Endometrial microvascular endothelial cells (primary cell): ENCODE data around the gene TENM3. TPM values are rescaled to one million over a fixed set of nuclear protein-coding genes. Genes with fewer than 3 reads are reported as not detected.

Experiments used
- in situ Hi-C: cut with HindIII; loops from 2 replicates; pipeline ENCODE4 v1.10.0; 2017; ENCODE audit warnings: low sequenced_read_pairs, low pct_unique_long_range_greater_than_20kb; ENCODE audit errors: inconsistent ontology term
- total RNA-seq: library from RNA; depleted of rRNA; stranded (reverse); fragments of >200 nt; gene quantifications from one replicate; pipeline ENCODE4 v1.2.3, GENCODE V29; 2015; ENCODE audit errors: inconsistent ontology term

The TENM3 gene
- total RNA-seq, 1 donor from 2014 or later: 62.0 TPM

DNA sequence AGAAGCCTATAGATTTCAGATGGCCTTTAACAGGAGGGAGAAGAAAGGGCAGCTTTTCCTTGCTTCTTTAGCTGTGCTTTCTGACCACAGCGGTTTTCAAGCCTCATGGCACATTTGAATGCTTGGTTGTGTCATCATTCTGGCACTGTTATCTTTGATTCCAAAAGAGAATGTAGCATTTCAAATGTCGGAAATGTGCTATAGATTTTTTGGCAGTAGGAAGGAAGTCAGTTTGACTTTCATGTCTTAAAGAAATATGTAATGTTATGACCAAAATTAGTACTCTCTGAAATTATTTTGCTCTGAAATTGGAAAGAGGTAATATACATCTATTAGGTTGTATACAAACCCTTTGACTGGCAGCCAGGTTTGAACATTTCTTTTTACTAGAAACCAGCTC lies 171.9 kb downstream of the TENM3 start:
- in situ Hi-C loops: no loop called here

GRCh38 chr4:182416067-182416466 lies 172.9 kb downstream of the TENM3 start:
- in situ Hi-C loops: no loop called here

- in situ Hi-C loops: no loop called here
Measured at GRCh38 chr4:182418054-182418734, 175.0 kb downstream of the TENM3 start.

- in situ Hi-C loops: no loop called here
Measured at GRCh38 chr4:182420189-182420588, 177.0 kb downstream of the TENM3 start.

DNA sequence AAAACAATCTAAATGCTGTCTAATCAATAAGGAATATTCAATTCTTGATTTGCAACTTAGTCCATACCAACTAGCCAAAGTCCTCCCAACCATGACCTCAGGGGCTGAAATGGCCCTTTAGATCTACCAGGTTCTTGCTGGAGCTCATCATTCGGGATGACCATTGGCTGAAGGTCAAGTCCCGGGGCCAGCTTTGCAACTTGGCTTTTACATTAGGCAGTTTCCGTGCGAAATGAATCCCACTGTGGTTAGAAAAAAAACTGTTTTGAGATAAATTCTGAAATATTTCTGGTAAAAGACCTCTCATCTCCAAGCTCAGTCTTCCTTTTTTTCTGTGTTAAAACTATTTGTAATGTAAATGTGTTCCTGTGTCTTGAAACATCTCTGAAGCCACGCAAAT lies 178.6 kb downstream of the TENM3 start:
- in situ Hi-C loops: no loop called here

- in situ Hi-C loops: no loop called here
Measured at GRCh38 chr4:182425302-182425701, 182.1 kb downstream of the TENM3 start.

DNA sequence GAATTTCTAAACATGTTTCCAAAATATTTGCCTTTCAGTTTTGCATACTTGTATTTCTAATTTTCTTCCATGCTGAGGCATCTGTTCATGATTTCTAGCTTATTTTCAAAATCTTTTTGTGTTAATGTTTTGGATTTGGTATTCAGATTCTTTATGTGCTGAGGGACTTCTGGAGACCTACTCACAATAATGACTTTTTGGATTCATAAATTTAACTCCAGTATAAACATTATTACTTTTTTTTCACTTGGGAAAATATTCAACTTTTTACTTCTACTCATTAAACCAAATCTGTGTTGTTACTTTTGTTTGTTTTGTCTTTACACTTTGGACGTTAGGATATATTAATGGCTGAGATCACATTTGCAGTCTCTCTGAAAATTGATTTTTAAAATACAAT lies 183.7 kb downstream of the TENM3 start:
- in situ Hi-C loops: no loop called here

DNA sequence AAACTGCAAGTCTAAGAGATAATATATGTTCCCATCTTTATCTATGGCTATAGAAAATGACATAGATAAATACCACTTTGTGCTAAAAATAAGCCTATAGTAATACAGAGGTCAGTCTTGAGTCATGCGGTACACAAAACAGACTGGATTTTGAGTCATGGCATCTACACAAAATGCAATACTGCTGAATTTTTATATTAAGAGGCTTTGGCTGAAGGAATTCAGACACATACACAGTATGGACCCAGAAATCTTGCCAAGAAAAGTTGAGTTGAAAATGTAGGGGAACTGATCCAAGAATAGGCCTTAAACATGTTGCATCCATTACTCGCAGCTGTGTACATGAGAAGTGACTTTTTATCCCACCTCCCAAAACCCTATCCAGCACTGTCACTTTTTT lies 184.4 kb downstream of the TENM3 start:
- in situ Hi-C loops: no loop called here

DNA sequence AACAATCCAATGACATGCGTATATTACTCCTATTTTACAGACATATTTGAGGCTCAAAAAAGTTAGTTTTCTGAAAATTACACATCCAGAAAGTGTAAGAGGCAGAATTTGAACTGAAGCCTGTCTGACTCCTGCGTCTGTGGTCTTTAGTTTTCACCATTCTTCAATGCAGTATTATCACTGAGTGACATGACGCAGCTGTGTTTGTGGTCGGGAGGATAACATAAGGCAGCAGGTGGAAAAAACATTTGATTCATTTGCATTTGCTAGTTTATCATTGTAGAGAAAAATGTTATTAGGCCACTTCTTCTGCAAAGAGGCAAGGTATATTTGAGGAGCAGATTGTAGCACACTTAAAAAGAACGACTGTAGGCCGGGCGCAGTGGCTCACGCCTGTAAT lies 186.7 kb downstream of the TENM3 start:
- in situ Hi-C loops: no loop called here

GRCh38 chr4:182432819-182433218 lies 189.6 kb downstream of the TENM3 start:
- in situ Hi-C loops: no loop called here

DNA sequence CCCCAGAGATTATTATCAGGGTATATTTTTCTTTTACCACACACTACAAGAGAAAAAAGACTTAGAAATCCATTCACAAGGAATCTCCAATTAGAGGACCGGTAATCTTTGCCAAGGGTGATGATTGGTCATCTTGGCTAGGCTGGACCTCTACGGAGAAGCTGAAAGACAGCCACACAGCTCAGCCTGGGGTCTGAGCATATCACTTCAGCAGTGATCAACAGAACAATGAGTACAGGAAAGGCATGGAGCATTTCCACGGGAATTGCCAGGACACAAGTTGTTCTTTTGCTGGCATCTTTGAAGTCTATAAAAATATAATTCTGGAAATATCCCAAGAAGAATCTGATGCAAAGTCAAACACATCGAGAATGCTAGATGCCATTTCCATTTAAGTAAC lies 191.5 kb downstream of the TENM3 start:
- in situ Hi-C loops: no loop called here

DNA sequence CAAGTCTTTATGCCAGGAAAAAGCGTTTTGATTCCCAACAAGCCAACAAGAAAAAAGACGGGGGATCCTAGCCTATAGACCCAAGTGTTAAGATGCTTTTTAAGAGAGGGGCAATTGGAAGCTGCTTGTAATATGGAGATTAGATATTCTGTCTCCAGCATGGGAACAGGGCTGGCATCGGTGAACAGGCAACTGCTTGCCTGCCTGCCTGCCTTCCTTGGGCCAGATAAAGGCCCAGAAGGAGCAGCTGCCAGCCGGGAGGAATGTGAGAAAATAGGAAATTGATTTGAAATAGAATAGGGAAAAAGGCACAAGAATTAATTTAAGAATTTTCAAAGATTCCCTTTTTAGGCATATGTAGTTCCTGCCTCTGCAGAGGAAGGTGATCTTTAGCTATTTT lies 192.2 kb downstream of the TENM3 start:
- in situ Hi-C loops: no loop called here

- in situ Hi-C loops: no loop called here
Measured at GRCh38 chr4:182443070-182443469, 199.9 kb downstream of the TENM3 start.

DNA sequence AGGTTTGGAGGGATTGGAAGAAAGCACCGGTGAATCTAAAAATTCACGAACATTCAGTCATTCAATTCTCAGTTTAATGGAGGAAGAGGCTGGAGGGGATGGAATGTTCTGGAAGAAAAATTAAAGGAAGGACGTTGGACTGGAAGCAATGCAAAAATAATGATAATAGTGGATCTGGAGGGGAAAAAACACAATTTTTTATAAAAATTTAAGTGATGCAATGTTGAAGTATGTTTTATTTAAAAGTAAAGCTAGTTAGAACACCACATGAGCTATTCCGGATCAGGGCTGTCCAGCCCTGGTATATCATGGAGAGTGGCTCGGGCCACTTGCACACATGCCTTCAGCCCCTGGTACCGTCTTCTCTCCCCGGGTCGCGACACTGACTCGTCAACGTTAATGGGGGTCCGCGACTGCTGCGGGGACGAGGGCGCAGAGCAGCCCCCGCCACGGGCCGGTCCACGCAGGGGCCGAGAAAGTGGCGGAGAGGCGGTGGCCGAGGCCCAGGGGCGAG lies 204.6 kb downstream of the TENM3 start:
- in situ Hi-C loops: no loop called here

DNA sequence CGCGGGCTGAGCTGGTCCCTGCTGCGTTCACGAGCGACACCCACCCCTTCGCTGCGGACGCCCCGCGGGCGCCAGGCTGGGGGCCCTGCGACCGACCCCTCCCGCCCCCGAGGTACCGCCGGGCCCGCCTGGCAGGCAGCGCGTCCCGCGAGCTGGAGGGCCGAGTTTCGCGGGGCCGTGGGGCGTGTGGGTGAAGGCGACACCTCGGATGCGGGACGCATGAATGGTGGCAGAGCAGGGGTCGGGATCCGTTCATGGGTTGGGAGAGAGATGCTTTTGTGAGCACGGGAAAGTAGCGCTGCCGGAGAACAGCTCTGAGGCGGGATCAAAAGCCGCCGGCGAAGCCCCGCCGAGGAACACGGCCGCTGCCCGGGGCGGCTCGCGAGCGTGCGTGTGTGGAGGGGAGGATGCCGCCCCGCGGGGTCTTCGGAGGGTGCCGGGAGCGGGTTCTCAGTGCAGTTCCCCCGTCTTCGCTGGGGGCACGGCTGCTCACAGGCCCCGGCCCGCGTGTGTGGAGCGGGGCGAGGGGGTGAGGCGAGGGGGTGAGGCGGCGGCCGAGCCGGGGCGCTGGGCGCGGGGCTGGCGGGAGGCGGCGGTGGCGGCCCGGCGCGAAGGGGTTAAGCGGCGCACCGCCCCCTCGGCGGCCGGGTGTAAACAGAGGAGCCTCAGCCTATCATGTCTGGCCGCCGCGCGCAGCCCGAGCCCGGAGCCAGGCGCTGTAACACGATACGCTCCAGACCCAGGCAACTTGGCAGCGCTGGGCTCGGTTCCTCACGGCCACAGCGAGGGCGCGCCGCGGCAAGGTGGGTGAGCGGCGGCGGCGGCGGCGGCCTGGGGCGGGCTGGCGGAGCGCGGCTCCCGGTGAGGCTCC lies 205.3 kb downstream of the TENM3 start:
- in situ Hi-C loops: no loop called here

DNA sequence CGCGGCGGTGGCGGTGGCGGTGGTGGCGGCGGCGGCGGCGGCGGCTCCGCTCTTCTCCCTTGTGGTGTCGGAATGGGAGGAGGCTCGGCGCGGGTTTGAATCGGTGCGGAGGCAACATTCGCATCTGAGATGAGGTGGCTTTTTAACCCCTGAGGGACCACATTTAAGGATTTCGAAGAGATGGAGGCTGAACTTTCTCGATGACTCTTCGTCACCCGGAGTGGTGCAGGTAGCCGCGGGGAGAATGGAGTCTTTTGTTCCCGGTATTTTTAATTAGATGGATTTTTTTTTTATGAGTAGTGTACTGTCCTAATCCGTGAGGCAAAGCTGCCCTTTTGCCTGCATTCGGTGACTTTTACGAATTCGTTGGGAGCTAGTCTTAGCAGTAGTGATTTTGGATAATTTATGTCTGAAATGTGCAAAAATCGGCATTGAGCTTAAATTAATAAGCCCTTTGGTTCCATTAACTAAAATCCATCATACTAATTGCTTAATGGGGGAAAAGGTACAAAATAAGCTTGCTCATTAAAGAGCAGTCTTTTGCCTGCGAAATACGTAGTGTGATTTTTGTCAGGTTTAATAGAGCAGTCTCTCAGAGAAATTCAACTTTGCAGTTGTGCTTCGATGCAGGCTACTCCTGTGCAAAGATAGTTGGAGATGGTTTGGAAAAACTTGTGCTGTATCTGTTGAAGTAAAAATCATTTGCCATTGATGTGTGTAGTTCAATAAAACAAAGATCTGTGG lies 206.2 kb downstream of the TENM3 start:
- in situ Hi-C loops: no loop called here

GRCh38 chr4:182449930-182450439 lies 206.8 kb downstream of the TENM3 start:
- in situ Hi-C loops: no loop called here

- in situ Hi-C loops: no loop called here
Measured at GRCh38 chr4:182451441-182451840, 208.2 kb downstream of the TENM3 start.

GRCh38 chr4:182453830-182454229 lies 210.6 kb downstream of the TENM3 start:
- in situ Hi-C loops: no loop called here
